Left ventricle myocardium superior (tissue), 1 donor: ENCODE measurements around the gene PEX16. TPM values are rescaled to one million over a fixed set of nuclear protein-coding genes. Genes with fewer than 3 reads are reported as not detected.

Source experiments
- total RNA-seq: library from RNA; stranded (reverse); fragmentation: NEBNext Ultra II Directional; extraction: Animal tissue kit (Norgen Biotek cat#: 25700); gene quantifications from one replicate; pipeline ENCODE4 v1.2.1, GENCODE V29; 2021
- donor health status: DM: no; HTN: yes; CAD: no; lungs with severe emphysema.

Gene PEX16
- total RNA-seq, 1 donor from 2014 or later: 8.6 TPM

Other genes starting within 250 kb of the PEX16 start
- 5.1 TPM for gene SLC35C1, start 112.7 kb downstream of the PEX16 start, total RNA-seq
- 90.1 TPM for gene CRY2, start 70.4 kb downstream of the PEX16 start, total RNA-seq
- gene MAPK8IP1, start 32.2 kb downstream of the PEX16 start, total RNA-seq: 4.4 TPM
- 0.52 TPM for gene FREY1, start 10.6 kb downstream of the PEX16 start, total RNA-seq
- gene LARGE2, start 4.8 kb upstream of the PEX16 start, total RNA-seq: not detected
- gene PHF21A, start 203.6 kb upstream of the PEX16 start, total RNA-seq: 36.2 TPM